Activated B cell treated with CpG ODN at 0.5 μM for 24 hours (primary cell): Measurements from ENCODE around the gene MRPL19. TPM values are rescaled to one million over a fixed set of nuclear protein-coding genes. Genes with fewer than 3 reads are reported as not detected.

ENCODE experiments used
- ATAC-seq: fragments of 200-7000 bp; cut with Tn5 transposase; one replicate; pipeline ENCODE4 v1.10.0; 2021; ENCODE audit warnings: low read depth, mild to moderate bottlenecking, moderate library complexity
- CTCF ChIA-PET: fragments of 350-600 bp; sonication (Branson Sonifier 250); formaldehyde crosslinking; loops from one replicate; lab custom pipeline; 2021; ENCODE audit warnings: antibody characterized with exemption; lab: Charles Lee
- POLR2A ChIA-PET: fragments of 350-600 bp; sonication (Branson Sonifier 250); formaldehyde crosslinking; loops from one replicate; lab custom pipeline; 2021; ENCODE audit warnings: antibody characterized with exemption; lab: Charles Lee
- DNase-seq: peaks from one replicate; pipeline ENCODE4 v3.0.0; 2022
- H3K27ac Mint-ChIP-seq: one replicate; pipeline ENCODE4 v1.8.0; 2020; ENCODE audit warnings: mixed read lengths
- H3K27me3 Mint-ChIP-seq: one replicate; pipeline ENCODE4 v1.8.0; 2021; ENCODE audit warnings: mixed read lengths
- H3K36me3 Mint-ChIP-seq: one replicate; pipeline ENCODE4 v1.8.0; 2021; ENCODE audit warnings: low read depth, mixed read lengths
- H3K4me1 Mint-ChIP-seq: one replicate; pipeline ENCODE4 v1.8.0; 2021; ENCODE audit warnings: mixed read lengths
- H3K4me3 Mint-ChIP-seq: one replicate; pipeline ENCODE4 v1.8.0; 2020; ENCODE audit warnings: mild to moderate bottlenecking, mixed read lengths
- H3K9me3 Mint-ChIP-seq: one replicate; pipeline ENCODE4 v1.8.0; 2020; ENCODE audit warnings: mixed read lengths
- intact Hi-C: fragments of 100-400 bp; cut with micrococcal nuclease; formaldehyde crosslinking; loops from one replicate; pipeline ENCODE4 v1.15.1; 2024
- total RNA-seq: library from RNA; stranded (reverse); gene quantifications from 2 replicates; pipeline ENCODE4 v1.2.3, GENCODE V29; 2022
- TF ChIP-seq, protein P1 (sequence below): fragments of 200-600 bp; IDR thresholded peaks from one replicate; pipeline ENCODE4 v1.8.0; 2022; ENCODE audit warnings: antibody characterized with exemption, mild to moderate bottlenecking

Gene MRPL19
- total RNA-seq, 1 donor from 2014 or later: 39.6 TPM

DNA sequence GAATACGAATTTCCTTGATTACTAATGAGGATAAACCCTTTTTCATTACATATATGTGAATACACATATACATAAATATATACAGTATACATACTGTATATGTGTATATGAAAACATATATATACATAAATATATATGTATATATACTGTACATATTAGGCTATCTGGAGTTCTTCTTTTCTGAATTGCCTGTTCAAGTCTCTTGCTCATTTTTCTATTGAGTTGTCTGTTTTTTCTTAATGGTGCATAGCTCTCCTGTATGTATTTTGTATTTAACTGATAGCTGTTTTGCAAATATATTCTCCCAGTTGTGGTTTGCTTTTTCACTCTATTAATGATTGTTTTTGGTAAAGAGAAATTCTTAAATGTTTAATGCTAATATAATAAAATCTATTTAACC, 73.0 kb downstream of the MRPL19 start:
- DNase-seq: no peak
- no peaks in the 10 kb centered on the region for H3K36me3 Mint-ChIP-seq
- H3K4me1 Mint-ChIP-seq: no peaks in the 10 kb centered on the region
- H3K9me3 Mint-ChIP-seq: no peaks in the 10 kb centered on the region
- ChIA-PET POLR2A (no interaction called here), CTCF (no interaction called here)
- no peak overlapping the region for H3K4me3 Mint-ChIP-seq
- intact Hi-C loops: no loop called here
- H3K27me3 Mint-ChIP-seq: peaks cover 21% of the 10 kb centered on the region
- ATAC-seq: no peak
- H3K27ac Mint-ChIP-seq: no peak overlapping the region
- TF ChIP-seq, protein P1, sequence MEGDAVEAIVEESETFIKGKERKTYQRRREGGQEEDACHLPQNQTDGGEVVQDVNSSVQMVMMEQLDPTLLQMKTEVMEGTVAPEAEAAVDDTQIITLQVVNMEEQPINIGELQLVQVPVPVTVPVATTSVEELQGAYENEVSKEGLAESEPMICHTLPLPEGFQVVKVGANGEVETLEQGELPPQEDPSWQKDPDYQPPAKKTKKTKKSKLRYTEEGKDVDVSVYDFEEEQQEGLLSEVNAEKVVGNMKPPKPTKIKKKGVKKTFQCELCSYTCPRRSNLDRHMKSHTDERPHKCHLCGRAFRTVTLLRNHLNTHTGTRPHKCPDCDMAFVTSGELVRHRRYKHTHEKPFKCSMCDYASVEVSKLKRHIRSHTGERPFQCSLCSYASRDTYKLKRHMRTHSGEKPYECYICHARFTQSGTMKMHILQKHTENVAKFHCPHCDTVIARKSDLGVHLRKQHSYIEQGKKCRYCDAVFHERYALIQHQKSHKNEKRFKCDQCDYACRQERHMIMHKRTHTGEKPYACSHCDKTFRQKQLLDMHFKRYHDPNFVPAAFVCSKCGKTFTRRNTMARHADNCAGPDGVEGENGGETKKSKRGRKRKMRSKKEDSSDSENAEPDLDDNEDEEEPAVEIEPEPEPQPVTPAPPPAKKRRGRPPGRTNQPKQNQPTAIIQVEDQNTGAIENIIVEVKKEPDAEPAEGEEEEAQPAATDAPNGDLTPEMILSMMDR: no peak

GRCh38 chr2:75720525-75720924, 73.9 kb downstream of the MRPL19 start:
- TF ChIP-seq, protein P1: no peak
- H3K4me3 Mint-ChIP-seq: no peak overlapping the region
- intact Hi-C loops: no loop called here
- ChIA-PET CTCF (no interaction called here), POLR2A (no interaction called here)
- no peaks in the 10 kb centered on the region for H3K4me1 Mint-ChIP-seq
- no peaks in the 10 kb centered on the region for H3K36me3 Mint-ChIP-seq
- ATAC-seq: no peak
- no peaks in the 10 kb centered on the region for H3K9me3 Mint-ChIP-seq
- H3K27ac Mint-ChIP-seq: no peak overlapping the region
- H3K27me3 Mint-ChIP-seq: peaks cover 20% of the 10 kb centered on the region
- no peak for DNase-seq

GRCh38 chr2:75722687-75723086, 76.1 kb downstream of the MRPL19 start:
- TF ChIP-seq, protein P1: no peak
- ChIA-PET POLR2A (no interaction called here), CTCF (no interaction called here)
- Mint-ChIP-seq H3K27ac (no peak overlapping the region), H3K27me3 (peaks cover 25% of the 10 kb centered on the region), H3K4me1 (no peaks in the 10 kb centered on the region), H3K9me3 (no peaks in the 10 kb centered on the region), H3K36me3 (no peaks in the 10 kb centered on the region), H3K4me3 (no peak overlapping the region)
- intact Hi-C loops: no loop called here
- DNase-seq (no peak), ATAC-seq (no peak)

- CTCF ChIA-PET: no interaction called here
- Mint-ChIP-seq H3K4me1 (no peaks in the 10 kb centered on the region), H3K9me3 (no peaks in the 10 kb centered on the region), H3K27me3 (peaks cover 26% of the 10 kb centered on the region), H3K27ac (no peak overlapping the region), H3K36me3 (no peaks in the 10 kb centered on the region), H3K4me3 (no peak overlapping the region)
- ATAC-seq (no peak), DNase-seq (no peak)
- intact Hi-C loops: no loop called here
- POLR2A ChIA-PET: no interaction called here
- TF ChIP-seq, protein P1: no peak
These were observed 82.2 kb downstream of the MRPL19 start for GRCh38 chr2:75728614-75729419.

- no peak overlapping the region for H3K27ac Mint-ChIP-seq
- ChIA-PET CTCF (no interaction called here), POLR2A (no interaction called here)
- no peaks in the 10 kb centered on the region for H3K36me3 Mint-ChIP-seq
- ATAC-seq: no peak
- H3K27me3 Mint-ChIP-seq: peaks cover 18% of the 10 kb centered on the region
- DNase-seq: no peak
- H3K9me3 Mint-ChIP-seq: peaks cover 3% of the 10 kb centered on the region
- TF ChIP-seq, protein P1: no peak
- H3K4me1 Mint-ChIP-seq: no peaks in the 10 kb centered on the region
- H3K4me3 Mint-ChIP-seq: no peak overlapping the region
- intact Hi-C loops: no loop called here
These were observed 83.3 kb downstream of the MRPL19 start for GRCh38 chr2:75729861-75730260.
